ENCODE results near the gene HNRNPDL. TPM values are rescaled to one million over a fixed set of nuclear protein-coding genes. Genes with fewer than 3 reads are reported as not detected.
A peak's percentile ranks its signal among the peaks of the same experiment; 100 is the strongest.

HNRNPDL gene
- total and polyA plus RNA-seq, 8 donors, result 139 to 593 (median 507) TPM

DNA sequence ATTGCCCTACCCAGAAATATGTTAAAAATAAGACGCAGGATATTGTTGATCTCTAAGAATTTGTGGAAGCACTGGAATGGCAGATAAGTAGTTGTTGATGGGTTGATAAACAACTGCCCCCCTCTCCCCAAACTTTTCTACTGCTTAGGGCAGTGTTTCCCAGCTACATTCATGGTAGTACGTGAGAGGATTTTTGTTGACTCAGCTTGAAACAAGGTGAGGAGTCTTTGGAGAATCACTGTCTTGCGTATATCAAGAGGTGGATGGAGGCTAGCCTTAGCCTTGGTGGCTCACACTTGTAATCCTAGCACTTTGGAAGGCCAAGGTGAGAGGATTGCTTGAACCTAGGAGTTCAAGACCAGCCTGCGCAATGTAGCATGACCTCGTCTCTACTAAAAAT, 5.9 kb upstream of the HNRNPDL start:
- Histone ChIP-seq H3K27me3 (no peaks in the 10 kb centered on the region), H3K9me3 (no peaks in the 10 kb centered on the region), H3K27ac (no peak overlapping the region), H3K4me1 (peaks cover 6 to 20% of the 10 kb centered on the region in 2 donors), H3K4me3 (no peak overlapping the region), H3K36me3 (no peaks in the 10 kb centered on the region)
- DNase-seq (no peak), ATAC-seq (no peak)
- intact Hi-C loops (cut with DNase I), result no loop called here
- TF ChIP-seq, protein P1, sequence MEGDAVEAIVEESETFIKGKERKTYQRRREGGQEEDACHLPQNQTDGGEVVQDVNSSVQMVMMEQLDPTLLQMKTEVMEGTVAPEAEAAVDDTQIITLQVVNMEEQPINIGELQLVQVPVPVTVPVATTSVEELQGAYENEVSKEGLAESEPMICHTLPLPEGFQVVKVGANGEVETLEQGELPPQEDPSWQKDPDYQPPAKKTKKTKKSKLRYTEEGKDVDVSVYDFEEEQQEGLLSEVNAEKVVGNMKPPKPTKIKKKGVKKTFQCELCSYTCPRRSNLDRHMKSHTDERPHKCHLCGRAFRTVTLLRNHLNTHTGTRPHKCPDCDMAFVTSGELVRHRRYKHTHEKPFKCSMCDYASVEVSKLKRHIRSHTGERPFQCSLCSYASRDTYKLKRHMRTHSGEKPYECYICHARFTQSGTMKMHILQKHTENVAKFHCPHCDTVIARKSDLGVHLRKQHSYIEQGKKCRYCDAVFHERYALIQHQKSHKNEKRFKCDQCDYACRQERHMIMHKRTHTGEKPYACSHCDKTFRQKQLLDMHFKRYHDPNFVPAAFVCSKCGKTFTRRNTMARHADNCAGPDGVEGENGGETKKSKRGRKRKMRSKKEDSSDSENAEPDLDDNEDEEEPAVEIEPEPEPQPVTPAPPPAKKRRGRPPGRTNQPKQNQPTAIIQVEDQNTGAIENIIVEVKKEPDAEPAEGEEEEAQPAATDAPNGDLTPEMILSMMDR (IDR thresholded peaks at IDR 0.05), result no peak

DNA sequence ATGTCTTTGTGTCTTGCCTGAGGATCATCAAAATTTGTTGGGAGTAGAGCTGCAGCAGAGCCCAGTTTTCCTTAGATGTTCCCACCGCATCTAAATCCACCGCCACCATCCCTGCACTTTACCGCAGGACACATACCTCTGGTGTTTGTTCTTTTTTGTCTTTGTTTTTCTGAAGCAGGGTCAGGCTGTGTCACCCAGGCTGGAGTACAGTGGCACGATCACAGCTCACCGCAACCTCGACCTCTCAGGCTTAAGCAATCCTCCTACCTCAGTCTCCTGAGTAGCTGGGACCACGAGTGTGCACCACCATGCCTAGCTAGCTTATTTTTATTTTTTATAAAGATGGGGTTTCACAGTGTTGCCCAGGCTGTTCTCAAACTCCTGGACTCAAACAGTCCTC, 4.7 kb upstream of the HNRNPDL start:
- Histone ChIP-seq H3K4me1 (peaks cover 6 to 23% of the 10 kb centered on the region in 2 donors), H3K27me3 (no peaks in the 10 kb centered on the region), H3K27ac (no peak overlapping the region), H3K36me3 (no peaks in the 10 kb centered on the region), H3K9me3 (no peaks in the 10 kb centered on the region), H3K4me3 (no peak overlapping the region)
- intact Hi-C loops (cut with DNase I), result no loop called here
- TF ChIP-seq, protein P1 (IDR thresholded peaks at IDR 0.05), result no peak
- ATAC-seq (no peak), DNase-seq (no peak)

DNA sequence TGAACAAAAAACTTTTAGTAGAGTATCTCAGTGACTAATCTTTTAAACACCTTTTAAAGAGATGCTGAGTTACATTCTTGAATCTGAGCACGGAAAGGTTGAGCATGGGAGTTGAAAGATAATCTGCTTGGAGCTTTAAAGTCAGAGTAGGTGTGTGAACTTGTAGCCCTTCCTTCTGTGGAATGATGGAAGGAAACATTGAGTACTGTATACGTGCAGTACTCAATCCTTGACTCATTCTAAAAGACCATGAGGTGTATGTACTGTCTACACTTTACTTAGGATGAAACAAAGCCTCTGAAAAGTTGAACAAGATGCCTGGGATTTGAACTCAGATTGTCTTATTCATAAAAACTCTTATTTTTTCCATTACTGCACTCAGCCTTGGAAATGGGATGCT, 3.5 kb upstream of the HNRNPDL start:
- TF ChIP-seq, protein P1 (IDR thresholded peaks at IDR 0.05), result no peak
- peaks cover 6 to 23% of the 10 kb centered on the region in 2 donors for H3K4me1 ChIP-seq
- no peak overlapping the region for H3K27ac ChIP-seq
- DNase-seq (no peak), ATAC-seq (no peak)
- no peaks in the 10 kb centered on the region for H3K9me3 ChIP-seq
- no peaks in the 10 kb centered on the region for H3K36me3 ChIP-seq
- intact Hi-C loops (cut with DNase I), result no loop called here
- no peak overlapping the region for H3K4me3 ChIP-seq
- H3K27me3 ChIP-seq, result no peaks in the 10 kb centered on the region

DNA sequence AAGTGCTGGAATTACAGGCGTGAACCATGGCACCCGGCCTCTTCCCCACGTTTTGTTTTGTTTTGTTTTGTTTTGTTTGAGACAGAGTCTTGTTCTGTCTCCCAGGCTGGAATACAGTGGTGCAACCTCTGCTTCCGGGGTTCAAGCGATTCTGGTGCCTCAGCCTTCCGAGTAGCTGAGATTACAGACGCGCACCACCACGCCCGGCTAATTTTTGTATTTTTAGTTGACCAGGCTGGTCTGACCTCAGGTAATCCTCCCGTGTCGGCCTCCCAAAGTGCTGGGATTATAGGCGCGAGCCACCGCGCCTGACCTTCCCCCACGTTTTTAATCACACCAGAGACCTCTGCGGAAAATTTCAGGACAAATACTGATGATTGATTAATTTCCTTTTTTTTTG, 2.3 kb upstream of the HNRNPDL start:
- Histone ChIP-seq H3K4me1 (peaks cover 7 to 32% of the 10 kb centered on the region in 2 donors), H3K27me3 (no peaks in the 10 kb centered on the region), H3K36me3 (peaks cover 0 to 2% of the 10 kb centered on the region in 2 donors), H3K27ac (no peak overlapping the region), H3K4me3 (no peak overlapping the region), H3K9me3 (no peaks in the 10 kb centered on the region)
- TF ChIP-seq, protein P1 (IDR thresholded peaks at IDR 0.05), result no peak
- DNase-seq (no peak), ATAC-seq (no peak)
- intact Hi-C loops (cut with DNase I), result no loop called here

DNA sequence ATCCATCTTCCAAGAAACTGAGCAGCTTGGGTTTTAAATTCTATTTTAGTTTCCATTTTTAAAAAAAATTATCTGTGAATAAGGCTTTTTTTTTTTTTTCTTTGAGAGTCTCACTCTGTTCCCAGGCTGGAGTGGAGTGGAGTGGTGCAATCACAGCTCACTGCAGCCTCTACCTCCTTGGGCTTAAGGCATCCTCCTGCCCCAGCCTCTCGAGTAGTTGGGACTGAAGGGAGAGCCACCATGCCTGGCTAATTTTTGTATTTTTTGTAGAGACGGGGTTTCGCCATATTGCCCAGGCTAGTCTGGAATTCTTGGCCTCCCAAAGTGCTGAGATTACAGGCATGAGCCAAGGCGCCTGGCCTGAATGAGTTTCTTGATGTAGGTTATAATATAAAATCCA, 1.6 kb upstream of the HNRNPDL start:
- peak overlapping the region in 1 of 2 donors; percentile 97 for H3K4me3 ChIP-seq
- H3K9me3 ChIP-seq, result no peaks in the 10 kb centered on the region
- TF ChIP-seq, protein P1 (IDR thresholded peaks at IDR 0.05), result no peak
- ATAC-seq, result no peak
- H3K4me1 ChIP-seq, result peaks cover 14 to 40% of the 10 kb centered on the region in 2 donors
- H3K27ac ChIP-seq, result no peak overlapping the region
- intact Hi-C loops (cut with DNase I), result no loop called here
- peaks cover 0 to 7% of the 10 kb centered on the region in 2 donors for H3K36me3 ChIP-seq
- no peaks in the 10 kb centered on the region for H3K27me3 ChIP-seq
- DNase-seq, result no peak

All from left lung (tissue), 10 donors.